ENCODE data around the gene ABCG5. TPM values are rescaled to one million over a fixed set of nuclear protein-coding genes. Genes with fewer than 3 reads are reported as not detected.

ABCG5 gene
- total RNA-seq, 4 donors from 2014 or later = not detected

DNA sequence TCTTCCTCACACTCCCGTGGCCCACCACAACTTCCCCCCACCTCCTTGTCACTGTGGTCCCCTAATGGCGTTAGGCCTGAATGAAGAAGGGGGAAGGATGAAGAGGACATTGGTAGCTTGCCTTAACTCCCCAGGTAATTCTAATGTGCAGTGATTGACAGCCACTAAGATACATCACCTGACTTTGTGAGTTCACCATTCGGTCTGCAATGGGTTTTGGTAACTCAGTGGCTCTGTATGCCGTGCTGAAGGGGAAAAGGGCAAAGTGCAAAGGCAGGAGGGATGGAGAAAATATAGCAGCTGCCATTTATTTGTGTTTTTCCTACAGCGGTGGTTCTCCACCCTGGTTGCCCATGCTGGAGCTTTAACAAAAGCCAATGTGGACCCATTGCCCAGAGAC is 42.3 kb upstream of the ABCG5 start:
- Histone ChIP-seq H3K4me3 (no peak overlapping the region), H3K27me3 (peaks cover 8% of the 10 kb centered on the region), H3K9me3 (no peaks in the 10 kb centered on the region), H3K36me3 (peaks cover 3% of the 10 kb centered on the region), H3K4me1 (peaks cover 5% of the 10 kb centered on the region), H3K27ac (no peak overlapping the region)
- WGBS = 86% methylated on average over 5 of the region's 5 CpGs
- DNase-seq (ENCODE audit: low spot score in 2 of 2) = no peak
- TF ChIP-seq POLR2A (IDR thresholded peaks at IDR 0.05) (no peak), EP300 (IDR thresholded peaks at IDR 0.05) (no peak), POLR2AphosphoS5 (IDR thresholded peaks at IDR 0.05) (no peak)
- TF ChIP-seq, protein P1, sequence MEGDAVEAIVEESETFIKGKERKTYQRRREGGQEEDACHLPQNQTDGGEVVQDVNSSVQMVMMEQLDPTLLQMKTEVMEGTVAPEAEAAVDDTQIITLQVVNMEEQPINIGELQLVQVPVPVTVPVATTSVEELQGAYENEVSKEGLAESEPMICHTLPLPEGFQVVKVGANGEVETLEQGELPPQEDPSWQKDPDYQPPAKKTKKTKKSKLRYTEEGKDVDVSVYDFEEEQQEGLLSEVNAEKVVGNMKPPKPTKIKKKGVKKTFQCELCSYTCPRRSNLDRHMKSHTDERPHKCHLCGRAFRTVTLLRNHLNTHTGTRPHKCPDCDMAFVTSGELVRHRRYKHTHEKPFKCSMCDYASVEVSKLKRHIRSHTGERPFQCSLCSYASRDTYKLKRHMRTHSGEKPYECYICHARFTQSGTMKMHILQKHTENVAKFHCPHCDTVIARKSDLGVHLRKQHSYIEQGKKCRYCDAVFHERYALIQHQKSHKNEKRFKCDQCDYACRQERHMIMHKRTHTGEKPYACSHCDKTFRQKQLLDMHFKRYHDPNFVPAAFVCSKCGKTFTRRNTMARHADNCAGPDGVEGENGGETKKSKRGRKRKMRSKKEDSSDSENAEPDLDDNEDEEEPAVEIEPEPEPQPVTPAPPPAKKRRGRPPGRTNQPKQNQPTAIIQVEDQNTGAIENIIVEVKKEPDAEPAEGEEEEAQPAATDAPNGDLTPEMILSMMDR (IDR thresholded peaks at IDR 0.05) = no peak

DNA sequence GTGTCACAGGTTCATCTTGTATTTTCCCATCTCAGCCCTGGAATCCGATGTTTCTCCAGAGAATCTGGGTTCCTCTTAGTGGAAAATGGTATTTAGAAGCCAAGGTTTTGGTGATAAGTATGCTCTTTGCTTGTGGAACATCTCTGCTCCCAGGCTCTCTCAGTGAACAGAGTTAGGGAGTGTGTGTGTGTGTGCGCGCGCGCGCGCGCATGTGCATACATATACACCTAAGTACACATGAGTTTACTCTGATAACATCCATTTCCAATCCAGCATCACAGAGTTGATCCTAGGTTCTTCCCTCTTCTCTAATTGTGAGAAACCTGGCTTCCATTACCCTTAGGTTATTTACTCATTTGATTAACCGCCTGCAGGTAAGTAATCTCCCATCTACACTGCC is 41.8 kb upstream of the ABCG5 start:
- H3K36me3 ChIP-seq = peaks cover 3% of the 10 kb centered on the region
- peaks cover 5% of the 10 kb centered on the region for H3K4me1 ChIP-seq
- no peak overlapping the region for H3K4me3 ChIP-seq
- no peaks in the 10 kb centered on the region for H3K9me3 ChIP-seq
- peaks cover 8% of the 10 kb centered on the region for H3K27me3 ChIP-seq
- TF ChIP-seq, protein P1 (IDR thresholded peaks at IDR 0.05) = no peak
- TF ChIP-seq POLR2AphosphoS5 (IDR thresholded peaks at IDR 0.05) (no peak), POLR2A (IDR thresholded peaks at IDR 0.05) (no peak)
- no peak overlapping the region for H3K27ac ChIP-seq
- no peak for DNase-seq (ENCODE audit: low spot score in 2 of 2)
- WGBS = 98% methylated on average over 9 of the region's 9 CpGs

DNA sequence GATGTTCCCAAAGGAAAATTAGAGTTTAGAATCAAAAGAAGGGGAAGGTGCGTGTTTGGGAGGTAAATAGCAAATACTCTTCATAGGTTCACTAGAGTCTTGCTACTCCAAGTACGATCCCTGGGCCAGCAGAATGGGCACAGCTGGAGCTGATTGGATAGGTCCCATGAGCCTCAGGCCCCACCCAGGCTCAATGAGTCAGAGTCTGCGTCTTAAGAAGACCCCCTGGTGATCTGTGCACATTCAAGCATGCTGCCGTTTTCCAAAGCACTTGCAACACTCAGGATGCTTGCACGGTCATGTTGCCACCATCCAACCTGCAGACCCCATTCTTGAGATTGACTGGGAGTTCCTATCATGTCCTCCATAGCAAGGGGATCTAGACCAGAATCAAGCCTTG is 40.6 kb upstream of the ABCG5 start:
- Histone ChIP-seq H3K27me3 (peaks cover 8% of the 10 kb centered on the region), H3K27ac (no peak overlapping the region), H3K4me1 (peaks cover 5% of the 10 kb centered on the region), H3K36me3 (no peaks in the 10 kb centered on the region), H3K4me3 (no peak overlapping the region), H3K9me3 (no peaks in the 10 kb centered on the region)
- no peak for DNase-seq (ENCODE audit: low spot score in 2 of 2)
- TF ChIP-seq POLR2AphosphoS5 (IDR thresholded peaks at IDR 0.05) (no peak), EP300 (IDR thresholded peaks at IDR 0.05) (no peak), POLR2A (IDR thresholded peaks at IDR 0.05) (no peak)
- TF ChIP-seq, protein P1 (IDR thresholded peaks at IDR 0.05) = no peak
- WGBS = 78% methylated on average over 4 of the region's 5 CpGs

DNA sequence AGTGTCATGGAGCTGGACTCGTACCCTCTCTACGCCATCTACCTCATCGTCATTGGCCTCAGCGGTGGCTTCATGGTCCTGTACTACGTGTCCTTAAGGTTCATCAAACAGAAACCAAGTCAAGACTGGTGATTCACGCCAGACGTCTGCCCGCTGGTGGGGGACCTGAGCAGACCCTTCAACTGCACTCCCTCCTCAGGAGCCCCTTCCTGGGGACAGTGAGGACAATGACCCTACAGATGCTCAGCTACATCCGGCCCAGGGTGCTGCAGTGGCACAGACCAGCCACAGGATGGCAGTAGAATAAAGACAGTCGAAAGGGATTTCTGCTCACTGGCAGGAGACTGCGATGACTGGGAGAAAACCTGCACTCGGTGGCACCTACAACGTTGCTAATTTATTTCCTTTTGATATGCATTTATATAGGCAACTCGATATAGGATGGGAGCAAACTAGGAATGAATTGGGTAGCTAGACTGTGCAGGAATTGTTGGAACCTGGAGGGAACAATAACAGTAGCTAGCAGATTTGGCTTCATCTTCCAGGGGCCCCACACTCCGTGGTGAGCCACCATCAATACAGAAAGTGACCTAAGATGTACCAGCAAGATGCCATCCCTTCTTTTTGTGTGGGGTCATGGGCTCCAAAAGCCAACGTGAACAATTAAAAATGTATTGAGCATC is 39.3 kb upstream of the ABCG5 start:
- Histone ChIP-seq H3K4me3 (no peak overlapping the region), H3K27ac (no peak overlapping the region), H3K27me3 (peaks cover 12% of the 10 kb centered on the region), H3K4me1 (peaks cover 5% of the 10 kb centered on the region), H3K36me3 (no peaks in the 10 kb centered on the region), H3K9me3 (no peaks in the 10 kb centered on the region)
- no peak for DNase-seq (ENCODE audit: low spot score in 2 of 2)
- 36% methylated on average over 15 of the region's 16 CpGs for WGBS
- TF ChIP-seq, protein P1 (IDR thresholded peaks at IDR 0.05) = peak; percentile 71 to 91
- TF ChIP-seq POLR2AphosphoS5 (IDR thresholded peaks at IDR 0.05) = no peak
- no peak for TF ChIP-seq EP300 (IDR thresholded peaks at IDR 0.05)
- TF ChIP-seq POLR2A (IDR thresholded peaks at IDR 0.05) = no peak

DNA sequence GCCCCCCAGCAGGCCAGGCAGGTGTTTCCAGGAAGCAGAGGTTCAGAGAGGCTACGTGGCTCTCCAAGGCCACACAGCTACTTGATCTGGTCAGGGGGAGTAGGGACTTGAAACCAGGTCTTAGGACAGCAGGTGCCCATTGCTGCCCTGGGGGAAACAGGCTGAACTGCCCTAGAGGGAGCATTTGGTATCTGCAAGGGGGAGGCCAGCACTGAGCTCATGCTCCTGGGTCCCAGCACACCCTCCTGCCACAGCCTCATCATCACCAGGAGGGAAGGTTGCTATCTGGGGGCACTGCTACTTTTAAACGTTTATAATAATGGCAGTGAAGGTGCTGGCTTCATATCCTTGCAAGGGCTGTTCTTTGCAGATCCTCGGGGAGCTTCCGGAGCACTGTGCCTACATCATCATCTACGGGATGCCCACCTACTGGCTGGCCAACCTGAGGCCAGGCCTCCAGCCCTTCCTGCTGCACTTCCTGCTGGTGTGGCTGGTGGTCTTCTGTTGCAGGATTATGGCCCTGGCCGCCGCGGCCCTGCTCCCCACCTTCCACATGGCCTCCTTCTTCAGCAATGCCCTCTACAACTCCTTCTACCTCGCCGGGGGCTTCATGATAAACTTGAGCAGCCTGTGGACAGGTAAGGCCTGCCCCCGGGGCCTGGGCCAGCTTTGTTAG is 36.3 kb upstream of the ABCG5 start:
- WGBS = 86% methylated on average over 11 of the region's 11 CpGs
- TF ChIP-seq EP300 (IDR thresholded peaks at IDR 0.05) = no peak
- no peak for TF ChIP-seq POLR2A (IDR thresholded peaks at IDR 0.05)
- TF ChIP-seq POLR2AphosphoS5 (IDR thresholded peaks at IDR 0.05) = no peak
- TF ChIP-seq, protein P1 (IDR thresholded peaks at IDR 0.05) = no peak
- H3K9me3 ChIP-seq = no peaks in the 10 kb centered on the region
- no peaks in the 10 kb centered on the region for H3K36me3 ChIP-seq
- no peak overlapping the region for H3K27ac ChIP-seq
- H3K4me1 ChIP-seq = peaks cover 3% of the 10 kb centered on the region
- no peak overlapping the region for H3K4me3 ChIP-seq
- no peak for DNase-seq (ENCODE audit: low spot score in 2 of 2)
- H3K27me3 ChIP-seq = peaks cover 37% of the 10 kb centered on the region

All from suprapubic skin (tissue), 4 donors.